ENCODE results near the gene ASCL5. TPM values are rescaled to one million over a fixed set of nuclear protein-coding genes. Genes with fewer than 3 reads are reported as not detected.

Gene ASCL5
- total RNA-seq, 4 donors from 2014 or later = not detected

DNA sequence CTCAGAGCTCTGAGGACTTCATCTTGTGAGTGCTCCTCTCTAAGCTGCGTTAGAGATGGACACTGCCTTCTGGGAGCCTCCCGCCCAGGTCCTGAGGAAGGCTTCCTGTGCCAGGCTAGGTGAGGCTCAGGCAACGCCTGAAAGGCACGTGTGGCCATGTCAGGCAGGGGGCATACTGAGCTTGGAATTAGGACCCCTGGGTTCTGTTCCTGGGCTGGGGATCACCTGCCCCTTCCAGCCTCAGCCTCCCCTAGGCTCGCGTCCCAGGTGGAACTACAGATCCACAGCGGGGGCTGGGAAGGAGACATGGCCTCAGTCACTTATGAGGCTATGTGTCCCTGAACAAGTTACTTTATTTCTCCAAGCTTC, 10.0 kb upstream of the ASCL5 start:
- Histone ChIP-seq H3K27ac (peak overlapping the region; percentile 15 to 77 (median 69)), H3K27me3 (no peaks in the 10 kb centered on the region), H3K9me3 (no peaks in the 10 kb centered on the region), H3K36me3 (peaks cover 0 to 74% of the 10 kb centered on the region in 2 donors), H3K4me3 (no peak overlapping the region), H3K4me1 (peaks cover 0 to 38% (median 19%) of the 10 kb centered on the region in 3 donors)
- 86% methylated on average over 4 of the region's 7 CpGs; no CpG with 5 or more reads in 1 of the 2 donors for WGBS, 2 donors (ENCODE audit: low coverage in 1 of 2)
- no peak for ATAC-seq
- TF ChIP-seq POLR2AphosphoS5 (IDR thresholded peaks at IDR 0.05) = no peak
- no peak for TF ChIP-seq EP300 (IDR thresholded peaks at IDR 0.05)
- TF ChIP-seq, protein P1, sequence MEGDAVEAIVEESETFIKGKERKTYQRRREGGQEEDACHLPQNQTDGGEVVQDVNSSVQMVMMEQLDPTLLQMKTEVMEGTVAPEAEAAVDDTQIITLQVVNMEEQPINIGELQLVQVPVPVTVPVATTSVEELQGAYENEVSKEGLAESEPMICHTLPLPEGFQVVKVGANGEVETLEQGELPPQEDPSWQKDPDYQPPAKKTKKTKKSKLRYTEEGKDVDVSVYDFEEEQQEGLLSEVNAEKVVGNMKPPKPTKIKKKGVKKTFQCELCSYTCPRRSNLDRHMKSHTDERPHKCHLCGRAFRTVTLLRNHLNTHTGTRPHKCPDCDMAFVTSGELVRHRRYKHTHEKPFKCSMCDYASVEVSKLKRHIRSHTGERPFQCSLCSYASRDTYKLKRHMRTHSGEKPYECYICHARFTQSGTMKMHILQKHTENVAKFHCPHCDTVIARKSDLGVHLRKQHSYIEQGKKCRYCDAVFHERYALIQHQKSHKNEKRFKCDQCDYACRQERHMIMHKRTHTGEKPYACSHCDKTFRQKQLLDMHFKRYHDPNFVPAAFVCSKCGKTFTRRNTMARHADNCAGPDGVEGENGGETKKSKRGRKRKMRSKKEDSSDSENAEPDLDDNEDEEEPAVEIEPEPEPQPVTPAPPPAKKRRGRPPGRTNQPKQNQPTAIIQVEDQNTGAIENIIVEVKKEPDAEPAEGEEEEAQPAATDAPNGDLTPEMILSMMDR (IDR thresholded peaks at IDR 0.05) = no peak
- no peak for TF ChIP-seq POLR2A (IDR thresholded peaks at IDR 0.05)

- Histone ChIP-seq H3K27me3 (no peaks in the 10 kb centered on the region), H3K36me3 (peaks cover 0 to 69% of the 10 kb centered on the region in 2 donors), H3K4me1 (peaks cover 0 to 33% (median 19%) of the 10 kb centered on the region in 3 donors), H3K27ac (peak overlapping the region in 3 of 4 donors; percentile 64 to 77 (median 74)), H3K9me3 (no peaks in the 10 kb centered on the region), H3K4me3 (no peak overlapping the region)
- WGBS, 2 donors (ENCODE audit: low coverage in 1 of 2) = 68% methylated on average over 4 of the region's 8 CpGs; no CpG with 5 or more reads in 1 of the 2 donors
- ATAC-seq = no peak
- TF ChIP-seq EP300 (IDR thresholded peaks at IDR 0.05) (no peak), POLR2AphosphoS5 (IDR thresholded peaks at IDR 0.05) (no peak), POLR2A (IDR thresholded peaks at IDR 0.05) (no peak)
- TF ChIP-seq, protein P1 (IDR thresholded peaks at IDR 0.05) = no peak
Measured at GRCh38 chr1:201136355-201137023, 9.5 kb upstream of the ASCL5 start.

DNA sequence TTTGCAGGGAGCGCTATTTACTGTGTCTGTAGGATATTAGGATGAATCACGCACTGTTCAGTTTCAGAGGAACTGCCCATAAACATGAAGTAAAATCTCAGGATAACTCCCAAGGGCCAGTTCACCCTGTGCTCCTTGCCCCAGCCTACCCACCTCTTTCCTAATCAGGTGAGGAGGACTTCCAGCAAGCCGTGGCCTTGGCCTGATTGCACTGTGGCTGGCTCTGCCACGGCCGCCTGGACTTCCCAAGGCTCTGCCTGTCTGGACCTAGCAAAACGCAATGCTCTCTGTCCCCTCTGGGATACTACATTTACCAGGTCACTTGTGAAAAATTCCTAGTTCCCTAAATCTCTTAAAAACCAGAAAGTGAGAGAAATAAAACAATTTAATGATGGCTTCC, 7.4 kb upstream of the ASCL5 start:
- Histone ChIP-seq H3K36me3 (peaks cover 0 to 48% of the 10 kb centered on the region in 2 donors), H3K27ac (no peak overlapping the region), H3K27me3 (no peaks in the 10 kb centered on the region), H3K9me3 (no peaks in the 10 kb centered on the region), H3K4me3 (no peak overlapping the region), H3K4me1 (peaks cover 0 to 33% (median 19%) of the 10 kb centered on the region in 3 donors)
- TF ChIP-seq, protein P1 (IDR thresholded peaks at IDR 0.05) = no peak
- TF ChIP-seq POLR2A (IDR thresholded peaks at IDR 0.05) (no peak), EP300 (IDR thresholded peaks at IDR 0.05) (no peak), POLR2AphosphoS5 (IDR thresholded peaks at IDR 0.05) (no peak)
- ATAC-seq = no peak
- 89 to 96% methylated on average over 3 to 6 of the region's 6 CpGs for WGBS, 2 donors (ENCODE audit: low coverage in 1 of 2)

DNA sequence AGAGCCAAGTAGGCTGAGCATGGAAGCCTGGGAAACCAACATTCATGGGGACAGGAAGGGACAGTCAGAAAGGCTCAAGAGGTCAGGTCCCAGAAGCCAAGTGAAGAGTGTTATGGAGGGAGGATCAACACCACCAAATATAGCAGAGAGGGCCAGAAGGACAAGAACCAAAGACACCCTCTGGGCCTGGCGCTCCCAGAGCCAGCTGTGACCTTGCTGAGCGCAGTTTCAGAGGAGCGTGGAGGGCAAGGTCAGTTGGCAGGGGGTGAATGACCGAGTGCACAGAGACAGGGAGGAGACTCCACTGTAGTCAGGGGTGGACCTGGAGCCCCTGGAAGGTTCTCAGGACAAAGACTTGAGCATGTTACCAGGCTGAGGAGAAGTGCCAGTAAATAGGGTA, 4.4 kb upstream of the ASCL5 start:
- no peaks in the 10 kb centered on the region for H3K9me3 ChIP-seq
- H3K27me3 ChIP-seq = no peaks in the 10 kb centered on the region
- no peak overlapping the region for H3K4me3 ChIP-seq
- WGBS, 2 donors (ENCODE audit: low coverage in 1 of 2) = 67 to 90% methylated on average over 1 to 3 of the region's 4 CpGs
- H3K27ac ChIP-seq = no peak overlapping the region
- H3K36me3 ChIP-seq = peaks cover 0 to 37% of the 10 kb centered on the region in 2 donors
- H3K4me1 ChIP-seq = peaks cover 0 to 14% (median 3%) of the 10 kb centered on the region in 3 donors
- ATAC-seq = no peak
- TF ChIP-seq, protein P1 (IDR thresholded peaks at IDR 0.05) = no peak
- no peak for TF ChIP-seq EP300 (IDR thresholded peaks at IDR 0.05)
- no peak for TF ChIP-seq POLR2A (IDR thresholded peaks at IDR 0.05)
- no peak for TF ChIP-seq POLR2AphosphoS5 (IDR thresholded peaks at IDR 0.05)

- Histone ChIP-seq H3K27me3 (peaks cover 7% of the 10 kb centered on the region), H3K9me3 (no peaks in the 10 kb centered on the region), H3K4me3 (no peak overlapping the region), H3K36me3 (peaks cover 0 to 13% of the 10 kb centered on the region in 2 donors), H3K27ac (no peak overlapping the region), H3K4me1 (peaks cover 0 to 22% (median 0%) of the 10 kb centered on the region in 3 donors)
- WGBS, 2 donors (ENCODE audit: low coverage in 1 of 2) = 100% methylated on average over 1 of the region's 13 CpGs; no CpG with 5 or more reads in 1 of the 2 donors
- no peak for ATAC-seq
- TF ChIP-seq POLR2AphosphoS5 (IDR thresholded peaks at IDR 0.05) (no peak), POLR2A (IDR thresholded peaks at IDR 0.05) (no peak), EP300 (IDR thresholded peaks at IDR 0.05) (no peak)
- TF ChIP-seq, protein P1 (IDR thresholded peaks at IDR 0.05) = no peak
Measured at GRCh38 chr1:201128962-201129361, 2.0 kb upstream of the ASCL5 start.
